ENCODE results near the gene SLC6A8.

Gene SLC6A8

GRCh38 chrX:153653556-153653955 is 34.2 kb upstream of the SLC6A8 start:
- no peak overlapping the region for H3K9ac ChIP-seq
- H3K27me3 ChIP-seq (ENCODE audit: control insufficient read depth, insufficient read depth, low read length): no peaks in the 10 kb centered on the region
- no peaks in the 10 kb centered on the region for H3K79me2 ChIP-seq
- H2AFZ ChIP-seq: no peak overlapping the region
- no peak for TF ChIP-seq CTCF (IDR thresholded peaks at IDR 0.05)
- H3K4me3 ChIP-seq (ENCODE audit: low read depth, low read length): no peak overlapping the region
- H3K4me2 ChIP-seq (ENCODE audit: low read length): no peak overlapping the region
- H3K4me1 ChIP-seq: no peaks in the 10 kb centered on the region
- H3K9me3 ChIP-seq (ENCODE audit: control insufficient read depth, low read length): no peaks in the 10 kb centered on the region
- H3K27ac ChIP-seq: no peak overlapping the region
- H3K36me3 ChIP-seq (ENCODE audit: control insufficient read depth, insufficient read depth, low read length): no peaks in the 10 kb centered on the region

GRCh38 chrX:153657161-153657560 is 30.6 kb upstream of the SLC6A8 start:
- Histone ChIP-seq H3K27me3 (ENCODE audit: control insufficient read depth, insufficient read depth, low read length) (no peaks in the 10 kb centered on the region), H3K4me1 (no peaks in the 10 kb centered on the region), H3K4me3 (ENCODE audit: low read depth, low read length) (no peak overlapping the region), H3K4me2 (ENCODE audit: low read length) (no peak overlapping the region), H3K36me3 (ENCODE audit: control insufficient read depth, insufficient read depth, low read length) (no peaks in the 10 kb centered on the region), H3K79me2 (no peaks in the 10 kb centered on the region), H2AFZ (no peak overlapping the region), H3K9ac (no peak overlapping the region), H3K9me3 (ENCODE audit: control insufficient read depth, low read length) (no peaks in the 10 kb centered on the region), H3K27ac (no peak overlapping the region)
- no peak for TF ChIP-seq CTCF (IDR thresholded peaks at IDR 0.05)

- Histone ChIP-seq H3K4me2 (ENCODE audit: low read length) (no peak overlapping the region), H3K27me3 (ENCODE audit: control insufficient read depth, insufficient read depth, low read length) (no peaks in the 10 kb centered on the region), H3K9ac (no peak overlapping the region), H3K79me2 (no peaks in the 10 kb centered on the region), H2AFZ (no peak overlapping the region), H3K27ac (no peak overlapping the region), H3K4me1 (no peaks in the 10 kb centered on the region), H3K4me3 (ENCODE audit: low read depth, low read length) (no peak overlapping the region), H3K9me3 (ENCODE audit: control insufficient read depth, low read length) (no peaks in the 10 kb centered on the region), H3K36me3 (ENCODE audit: control insufficient read depth, insufficient read depth, low read length) (no peaks in the 10 kb centered on the region)
- TF ChIP-seq CTCF (IDR thresholded peaks at IDR 0.05): no peak
Measured at GRCh38 chrX:153659268-153659667, 28.5 kb upstream of the SLC6A8 start.

GRCh38 chrX:153662266-153662665 is 25.5 kb upstream of the SLC6A8 start:
- no peaks in the 10 kb centered on the region for H3K4me1 ChIP-seq
- no peaks in the 10 kb centered on the region for H3K27me3 ChIP-seq (ENCODE audit: control insufficient read depth, insufficient read depth, low read length)
- no peak overlapping the region for H2AFZ ChIP-seq
- no peaks in the 10 kb centered on the region for H3K79me2 ChIP-seq
- no peaks in the 10 kb centered on the region for H3K36me3 ChIP-seq (ENCODE audit: control insufficient read depth, insufficient read depth, low read length)
- no peaks in the 10 kb centered on the region for H3K9me3 ChIP-seq (ENCODE audit: control insufficient read depth, low read length)
- peak; percentile 25 for TF ChIP-seq CTCF (IDR thresholded peaks at IDR 0.05)
- H3K9ac ChIP-seq: no peak overlapping the region
- no peak overlapping the region for H3K4me2 ChIP-seq (ENCODE audit: low read length)
- no peak overlapping the region for H3K27ac ChIP-seq
- H3K4me3 ChIP-seq (ENCODE audit: low read depth, low read length): no peak overlapping the region

- H3K9me3 ChIP-seq (ENCODE audit: control insufficient read depth, low read length): no peaks in the 10 kb centered on the region
- H3K9ac ChIP-seq: no peak overlapping the region
- H3K4me1 ChIP-seq: no peaks in the 10 kb centered on the region
- no peaks in the 10 kb centered on the region for H3K79me2 ChIP-seq
- no peak overlapping the region for H3K4me2 ChIP-seq (ENCODE audit: low read length)
- H3K4me3 ChIP-seq (ENCODE audit: low read depth, low read length): no peak overlapping the region
- H3K27ac ChIP-seq: no peak overlapping the region
- no peak for TF ChIP-seq CTCF (IDR thresholded peaks at IDR 0.05)
- H3K27me3 ChIP-seq (ENCODE audit: control insufficient read depth, insufficient read depth, low read length): no peaks in the 10 kb centered on the region
- no peaks in the 10 kb centered on the region for H3K36me3 ChIP-seq (ENCODE audit: control insufficient read depth, insufficient read depth, low read length)
- H2AFZ ChIP-seq: no peak overlapping the region
Measured at GRCh38 chrX:153665726-153666306, 21.9 kb upstream of the SLC6A8 start.
